HG02642 (cell line): ENCODE results near the gene NTM.

Experiments used
- ATAC-seq: cut with Tn5 transposase; IDR thresholded peaks from one replicate; pipeline ENCODE4 v1.9.1; 2021; ENCODE audit warnings: mild to moderate bottlenecking; ENCODE audit not compliant: unreplicated experiment, poor library complexity

NTM gene

DNA sequence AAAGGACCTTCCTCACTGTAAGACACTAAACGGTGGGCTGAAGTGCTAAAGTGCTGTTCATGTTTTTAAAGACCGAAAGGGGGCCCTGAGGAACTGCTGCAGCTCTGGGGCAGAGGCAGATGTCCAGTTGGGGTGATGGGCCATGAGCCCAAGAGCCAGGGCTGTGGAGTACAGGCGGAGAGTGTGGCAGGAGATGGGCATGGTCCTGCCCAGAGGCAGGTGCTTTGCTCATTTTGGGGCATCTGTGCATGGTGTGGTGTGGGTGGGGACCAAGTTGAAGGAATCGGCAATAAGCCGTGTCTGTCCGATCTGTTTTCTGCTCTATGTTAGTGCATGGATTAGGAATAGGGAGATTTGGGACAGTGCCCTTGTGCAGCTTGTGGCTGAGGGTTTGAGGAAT lies 258.3 kb downstream of the NTM start:
- no peak for ATAC-seq

DNA sequence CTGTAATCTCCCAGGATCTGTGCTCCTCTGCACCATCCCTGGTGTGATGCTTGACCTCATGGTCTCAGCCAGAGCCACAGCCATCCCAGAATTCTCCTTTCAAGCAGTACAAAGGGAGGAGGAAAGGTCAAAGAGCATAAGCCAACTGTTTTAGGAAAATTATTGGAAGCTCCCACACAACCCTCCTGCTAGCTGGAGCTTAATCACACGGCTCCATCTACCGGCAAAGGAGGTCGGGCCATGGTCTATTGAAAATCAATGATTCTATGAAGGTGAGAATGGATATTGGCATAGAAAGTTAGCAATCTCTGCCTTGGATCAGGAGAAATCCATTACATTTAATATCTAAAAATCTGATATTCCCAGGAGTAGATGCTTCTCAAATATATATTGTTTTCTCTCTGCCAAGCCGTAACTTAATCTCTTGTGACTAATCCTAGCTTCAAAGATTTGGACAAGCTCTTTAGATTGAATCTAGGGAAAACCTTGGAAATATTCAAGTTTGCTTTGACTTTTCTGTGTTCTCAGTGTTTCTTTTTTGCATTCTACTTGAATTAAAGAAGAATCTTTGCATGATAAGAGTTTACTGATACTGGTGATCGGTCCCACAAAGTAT lies 259.6 kb downstream of the NTM start:
- ATAC-seq: no peak

DNA sequence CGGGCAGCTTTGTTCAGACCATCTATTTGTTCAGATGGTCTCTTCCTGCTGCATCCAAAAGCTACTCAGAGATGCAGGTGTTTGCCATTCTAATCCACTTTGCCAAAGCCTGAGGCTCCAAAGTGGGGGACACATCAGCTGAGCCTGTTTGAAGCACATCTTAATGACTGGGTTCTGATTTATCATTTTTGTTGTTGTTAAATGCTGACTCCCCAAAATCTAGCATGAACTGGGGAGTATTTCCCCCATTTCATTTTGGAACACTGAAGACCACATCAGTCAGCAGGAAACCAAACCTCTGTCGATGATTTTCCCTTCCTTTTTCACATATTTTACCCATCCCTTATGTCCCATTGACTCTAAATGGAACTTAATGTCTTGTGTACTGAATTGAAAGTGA lies 262.6 kb downstream of the NTM start:
- ATAC-seq: no peak

DNA sequence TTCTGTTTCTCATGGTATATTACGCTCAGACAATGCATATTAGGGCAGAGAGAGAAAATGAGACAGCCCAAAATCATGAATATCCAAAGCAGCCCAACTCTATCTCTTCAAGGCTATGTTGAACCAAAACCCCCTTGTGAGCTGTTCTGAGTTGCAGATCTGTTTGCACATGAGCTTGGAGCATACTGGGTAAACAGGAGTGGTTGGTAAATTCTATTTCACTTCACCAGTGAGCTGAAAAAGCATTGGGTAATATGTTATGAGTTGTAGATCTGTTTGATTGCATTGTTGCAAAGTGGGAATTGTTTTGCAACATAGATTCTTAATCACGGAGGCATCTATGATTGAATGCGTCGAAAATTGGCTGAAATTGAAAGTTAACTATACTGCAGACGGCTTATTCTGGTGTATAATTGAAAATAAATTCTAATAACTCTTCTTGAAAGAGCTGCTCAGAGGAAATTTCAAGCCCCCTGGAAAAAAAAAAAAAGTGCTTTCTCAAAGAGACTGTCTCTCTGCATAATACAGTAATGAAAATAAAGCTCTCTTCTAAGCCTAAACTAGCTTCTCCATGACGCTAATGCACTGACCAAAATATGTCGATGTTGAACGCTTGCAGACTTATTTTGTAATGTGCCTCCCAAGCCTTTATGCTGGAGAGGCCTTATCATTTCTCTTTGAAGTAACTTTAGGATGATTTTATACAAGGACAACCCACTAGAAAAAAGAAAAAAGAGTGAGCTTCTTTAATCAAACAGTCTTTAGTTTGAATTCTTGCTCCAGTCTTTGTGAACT lies 263.7 kb downstream of the NTM start:
- ATAC-seq: no peak

DNA sequence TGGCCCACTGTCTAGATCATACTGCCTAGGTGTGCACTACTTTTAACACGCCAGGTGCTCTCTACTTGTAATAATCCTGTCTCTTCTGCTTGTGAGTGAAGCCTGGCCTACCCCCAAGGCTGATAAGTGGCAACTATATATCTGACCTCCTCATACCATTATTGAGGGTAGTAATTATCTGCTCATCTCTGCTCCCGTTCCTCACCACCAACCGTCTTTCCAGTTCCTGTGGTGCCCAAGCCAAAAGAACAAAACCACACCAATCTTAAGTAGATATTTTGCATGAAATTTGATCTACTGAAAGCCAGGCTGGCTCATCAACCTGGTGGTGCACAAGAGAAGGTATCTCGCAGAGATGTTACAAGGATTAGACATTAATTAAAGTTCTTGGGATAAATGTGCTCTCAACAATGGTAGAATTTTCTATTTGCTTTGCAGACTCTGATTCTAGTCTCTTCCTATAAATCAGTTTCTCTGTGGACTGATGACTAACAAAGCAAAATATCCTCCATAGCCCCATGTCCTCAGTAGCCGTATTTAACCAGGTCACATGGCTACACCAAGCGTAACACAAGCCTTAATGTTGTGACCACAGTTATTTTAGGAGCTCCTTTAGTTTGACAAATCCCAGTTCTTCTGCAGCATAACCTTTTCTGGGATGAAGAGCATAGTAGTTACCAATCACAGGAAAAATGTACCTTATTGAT lies 267.2 kb downstream of the NTM start:
- ATAC-seq: no peak

DNA sequence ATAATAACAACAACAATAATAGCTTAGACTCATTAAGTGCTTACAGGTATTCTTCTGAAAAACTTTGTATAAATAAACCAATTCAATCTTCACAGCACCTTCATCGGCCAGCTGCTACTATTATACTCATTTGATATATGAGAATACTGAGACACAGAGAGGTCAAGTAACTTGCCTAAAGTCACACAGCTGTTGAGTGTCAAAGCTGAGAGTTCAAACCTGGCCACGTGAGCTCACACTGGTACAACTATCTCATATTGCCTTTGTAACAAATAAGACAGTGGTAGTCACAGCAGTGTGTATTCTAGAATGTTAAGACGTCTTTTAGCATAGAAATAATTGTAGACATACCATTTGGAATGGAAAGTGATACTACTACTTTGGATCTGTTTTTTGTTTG lies 268.5 kb downstream of the NTM start:
- ATAC-seq: no peak

DNA sequence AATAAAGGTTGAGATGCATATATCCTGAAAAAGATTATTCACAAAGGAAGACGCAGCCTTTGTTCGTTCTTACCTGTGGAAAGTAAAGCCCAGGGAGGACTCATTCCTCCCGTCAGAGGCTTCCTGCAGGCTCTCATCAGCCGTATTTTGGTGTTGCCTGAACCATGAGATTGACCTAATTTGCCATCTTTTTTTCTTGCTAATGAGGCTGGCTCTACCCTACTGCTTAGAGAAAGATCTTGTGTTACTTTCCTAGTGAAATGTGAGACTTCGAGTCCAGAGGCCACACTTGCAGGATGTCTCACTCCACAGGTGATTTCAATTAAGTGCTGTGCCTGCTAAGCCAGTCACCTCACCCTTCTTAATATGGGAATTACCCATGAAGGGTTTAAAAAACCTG lies 269.9 kb downstream of the NTM start:
- ATAC-seq: no peak

DNA sequence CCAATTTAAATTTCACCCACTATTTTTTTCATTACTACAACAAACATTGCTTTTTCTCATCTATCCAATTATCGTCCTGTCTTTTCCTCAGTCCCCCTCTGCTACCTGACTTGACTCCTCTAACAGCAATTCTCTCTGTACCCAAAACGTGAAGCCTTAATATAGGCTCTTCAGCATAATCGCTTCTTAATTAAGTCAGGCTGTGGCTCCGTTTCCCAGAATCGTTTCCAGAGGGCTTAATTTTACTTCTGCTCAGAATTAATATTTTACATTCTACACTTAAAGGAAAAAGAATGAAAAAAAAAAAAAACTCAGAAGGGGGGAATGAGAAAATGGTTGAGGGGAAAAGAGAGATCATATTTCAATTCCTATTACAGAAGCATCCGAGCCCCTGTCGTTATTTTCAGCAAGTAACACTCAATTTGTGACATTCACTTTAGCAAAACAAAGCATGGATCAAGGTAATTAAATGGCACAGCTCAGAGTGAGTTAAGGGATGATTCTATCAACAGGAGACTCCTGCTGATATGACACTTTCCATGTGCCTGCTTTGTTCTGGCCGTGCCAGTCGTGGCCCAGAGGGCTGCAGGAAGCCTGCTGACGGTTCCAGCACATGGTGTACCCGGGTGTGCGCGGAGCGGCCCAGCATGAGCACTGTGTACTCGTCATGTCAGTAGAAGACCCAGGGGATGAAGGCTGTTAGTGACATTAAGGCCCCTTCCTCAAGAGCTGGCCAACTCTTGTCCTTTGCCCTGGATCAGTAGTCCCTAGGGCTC lies 272.5 kb downstream of the NTM start:
- ATAC-seq: no peak

DNA sequence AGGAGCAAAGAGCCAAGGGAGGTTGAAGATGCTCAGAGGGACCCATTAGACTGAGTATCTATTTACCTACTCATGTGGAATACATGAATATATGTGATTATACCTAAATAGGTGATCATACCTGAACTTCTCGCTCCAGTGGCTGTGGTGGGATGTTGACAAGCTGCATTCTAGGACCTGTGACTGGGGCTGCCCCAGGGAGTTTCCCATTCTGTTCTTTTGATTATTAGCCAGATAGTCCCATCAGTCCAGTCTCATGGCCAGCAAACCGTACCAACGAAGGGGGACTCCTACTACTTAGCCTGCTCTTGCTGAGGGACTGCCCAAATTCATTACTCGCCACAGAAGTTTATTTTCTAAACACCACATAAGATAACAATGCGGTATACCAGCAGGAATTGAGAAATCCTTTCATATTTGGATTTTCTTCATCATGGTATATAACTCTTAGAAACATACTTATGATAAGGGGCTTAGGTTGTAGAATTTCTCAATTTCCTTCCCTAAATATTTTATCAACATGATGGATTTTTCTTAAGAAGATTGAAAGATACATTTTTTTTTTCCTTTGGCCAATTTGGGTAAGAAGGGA lies 273.9 kb downstream of the NTM start:
- no peak for ATAC-seq

DNA sequence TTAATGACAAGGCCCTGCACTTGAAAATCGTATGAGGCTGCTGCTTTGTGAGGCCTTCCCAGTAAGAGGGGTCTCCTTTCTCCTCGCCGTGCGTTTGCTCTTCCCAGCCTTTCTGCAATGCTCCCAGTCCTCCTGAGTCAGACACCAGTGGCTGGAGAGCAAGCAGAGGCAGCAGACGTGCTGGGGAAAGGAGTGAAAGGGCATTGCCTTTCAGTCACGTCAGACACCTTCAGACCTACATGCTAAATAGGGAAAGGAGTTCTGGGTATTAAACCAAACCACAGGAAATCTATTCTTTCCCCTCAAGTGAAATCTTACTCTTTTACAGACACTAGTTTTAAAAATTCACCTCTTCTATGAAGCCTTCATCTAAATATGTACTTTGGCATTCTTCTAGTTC lies 274.8 kb downstream of the NTM start:
- ATAC-seq: no peak

DNA sequence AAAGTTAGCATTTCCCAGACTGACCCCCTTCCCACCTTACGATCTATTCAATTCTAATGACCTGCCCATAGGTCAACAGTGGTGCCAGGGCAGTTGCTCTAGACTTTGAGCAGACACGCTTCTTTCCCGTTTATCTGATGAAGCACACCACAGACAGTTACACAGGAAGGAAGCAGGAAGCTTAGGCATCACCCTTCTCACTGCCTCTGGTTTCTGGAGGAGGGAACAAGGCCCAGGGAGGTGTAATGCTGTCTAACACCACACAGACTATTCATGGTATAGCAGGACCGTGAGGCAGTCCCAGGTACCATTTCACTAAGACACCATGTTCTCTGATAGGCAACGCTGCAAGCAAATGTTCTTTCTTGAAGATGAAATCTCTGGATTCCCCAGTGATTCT lies 279.4 kb downstream of the NTM start:
- no peak for ATAC-seq

DNA sequence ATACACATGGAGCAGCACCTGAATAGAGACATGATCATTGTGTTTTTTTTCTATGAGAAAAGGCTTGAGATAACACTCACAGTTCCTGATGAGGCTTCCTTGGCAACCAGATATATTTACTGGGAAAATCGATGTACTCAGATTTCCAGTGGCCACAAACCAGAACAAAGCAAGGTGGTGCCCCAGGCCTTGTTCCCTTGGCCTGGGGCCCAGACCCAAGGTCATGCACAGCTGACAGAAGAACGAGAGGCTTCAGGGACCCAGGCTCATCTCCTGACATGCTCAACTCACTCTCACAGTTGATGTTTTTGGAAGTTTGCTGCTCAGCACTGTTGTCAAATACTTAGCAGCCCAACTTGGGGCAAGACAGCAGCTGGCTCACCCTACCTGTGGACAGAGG lies 281.8 kb downstream of the NTM start:
- no peak for ATAC-seq

DNA sequence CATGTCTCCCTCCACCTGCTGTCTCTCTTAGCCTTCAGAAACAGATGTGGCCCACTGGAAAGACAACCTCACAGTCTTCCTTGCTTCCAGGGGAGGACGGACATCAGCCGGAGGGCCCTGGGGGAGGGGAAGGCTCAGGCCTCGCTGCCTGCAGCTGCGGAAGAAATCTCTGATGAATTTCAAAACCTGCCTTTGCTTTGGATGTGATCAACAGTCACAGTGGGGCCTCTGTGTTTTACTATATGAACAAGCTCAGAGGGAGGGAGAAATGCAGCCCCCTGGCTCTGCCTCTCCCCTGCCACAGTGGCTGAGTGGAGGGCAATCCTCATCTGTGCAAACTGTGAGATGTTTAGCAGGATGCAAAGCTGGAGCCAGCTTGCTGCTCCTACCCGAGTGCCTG lies 282.8 kb downstream of the NTM start:
- ATAC-seq: no peak

DNA sequence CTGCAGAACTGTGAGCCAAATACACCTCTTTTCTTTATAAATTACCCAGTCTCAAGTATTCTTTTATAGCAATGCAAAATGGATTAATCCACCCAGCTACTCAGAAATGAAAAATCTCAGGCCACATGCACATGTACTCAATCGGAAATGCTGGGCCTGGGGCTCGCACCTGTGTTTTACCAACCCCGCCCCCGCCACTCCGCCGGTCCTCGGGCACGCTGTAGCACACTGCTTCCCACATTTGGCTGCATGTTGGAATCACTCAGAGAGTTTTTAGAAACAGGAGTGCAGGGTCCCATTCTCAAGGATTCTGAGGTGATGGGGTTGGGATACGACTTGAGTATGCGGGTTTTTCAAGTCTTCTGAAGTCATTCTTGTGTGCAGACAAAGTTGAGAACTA lies 284.4 kb downstream of the NTM start:
- ATAC-seq: no peak

DNA sequence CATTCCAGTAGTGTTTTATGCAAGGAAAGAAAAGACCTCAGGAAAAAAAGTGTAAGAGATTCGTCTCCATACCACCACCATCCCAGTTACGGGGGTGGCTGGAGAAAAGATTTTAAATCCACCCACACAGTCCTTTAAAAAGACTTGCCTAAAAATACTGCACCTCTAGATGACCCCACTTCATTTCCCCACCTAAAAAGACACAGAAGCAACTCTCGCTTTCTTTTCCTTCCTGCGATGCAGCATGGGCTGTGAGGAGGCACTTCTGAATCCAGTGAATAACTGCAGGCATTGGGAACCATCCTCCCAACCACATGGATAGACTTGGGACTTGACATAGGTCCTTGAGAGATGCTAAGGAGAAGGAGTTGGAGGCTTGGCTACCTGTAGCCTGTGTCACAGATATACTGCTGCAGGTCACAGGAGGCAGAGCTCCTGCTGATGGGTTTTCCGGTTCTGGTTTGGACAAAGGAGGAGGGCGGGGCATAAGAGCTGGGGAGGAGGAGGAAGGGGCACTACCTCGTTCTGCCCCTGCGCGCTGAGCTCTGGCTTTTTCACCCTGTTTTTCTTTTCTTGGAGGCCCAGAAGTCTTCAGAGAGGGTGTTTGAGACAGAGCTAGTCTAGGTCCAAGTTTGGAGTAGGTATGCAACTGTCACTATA lies 285.9 kb downstream of the NTM start:
- no peak for ATAC-seq

DNA sequence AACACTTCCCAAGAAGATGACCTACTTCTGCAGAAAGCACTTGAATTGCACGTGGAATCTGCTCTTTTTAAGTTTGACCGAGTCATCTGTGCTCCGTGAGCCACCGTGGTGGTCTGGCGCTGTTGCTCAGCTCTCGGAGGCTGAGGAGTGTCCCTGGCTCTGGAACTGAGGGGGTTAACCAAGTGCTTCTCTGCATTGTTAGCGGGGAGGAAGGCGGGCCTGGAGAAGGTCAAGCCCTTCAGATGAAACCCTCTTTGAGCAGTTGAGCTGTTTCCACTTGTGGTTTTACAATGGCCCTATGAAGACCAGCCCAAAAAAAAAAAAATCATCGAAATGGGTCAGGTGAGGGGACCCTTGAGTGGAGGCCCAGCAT lies 286.4 kb downstream of the NTM start:
- ATAC-seq: no peak

DNA sequence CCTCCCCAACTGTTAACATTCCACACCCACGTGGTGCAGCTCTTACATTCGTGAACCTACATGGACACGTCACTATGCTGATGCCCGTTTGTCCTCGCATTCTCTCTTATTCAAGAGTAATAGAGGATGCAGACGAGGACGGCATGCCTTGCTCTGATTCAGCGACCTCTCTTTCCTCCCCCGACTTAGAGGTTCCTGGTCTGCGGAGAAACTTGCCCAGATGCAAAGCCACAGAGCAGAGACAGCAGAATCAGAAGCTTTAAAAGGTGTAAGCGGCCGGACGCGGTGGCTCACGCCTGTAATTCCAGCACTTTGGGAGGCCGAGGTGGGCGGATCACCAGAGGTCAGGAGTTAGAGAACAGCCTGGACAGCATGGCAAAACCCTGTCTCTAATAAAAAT lies 288.0 kb downstream of the NTM start:
- ATAC-seq: no peak

DNA sequence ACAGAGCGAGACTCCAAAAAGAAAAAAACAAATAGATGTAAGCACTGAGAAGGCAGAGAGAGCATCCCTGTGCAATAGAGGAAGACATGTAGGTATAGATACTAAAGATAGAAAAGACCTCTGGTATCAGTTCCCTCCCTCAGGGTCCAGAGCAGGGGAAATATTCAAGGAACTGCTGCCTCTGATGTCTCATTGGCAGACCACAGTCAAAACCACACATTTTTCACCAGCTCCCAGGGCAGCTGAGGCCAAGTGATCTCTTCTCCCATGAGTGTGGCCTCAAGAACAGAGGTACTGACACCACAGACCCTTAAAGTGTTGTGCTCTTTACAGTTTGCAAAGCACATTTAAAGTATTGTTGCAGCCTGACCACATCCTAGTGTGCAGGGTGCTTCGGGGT lies 288.5 kb downstream of the NTM start:
- ATAC-seq: no peak

DNA sequence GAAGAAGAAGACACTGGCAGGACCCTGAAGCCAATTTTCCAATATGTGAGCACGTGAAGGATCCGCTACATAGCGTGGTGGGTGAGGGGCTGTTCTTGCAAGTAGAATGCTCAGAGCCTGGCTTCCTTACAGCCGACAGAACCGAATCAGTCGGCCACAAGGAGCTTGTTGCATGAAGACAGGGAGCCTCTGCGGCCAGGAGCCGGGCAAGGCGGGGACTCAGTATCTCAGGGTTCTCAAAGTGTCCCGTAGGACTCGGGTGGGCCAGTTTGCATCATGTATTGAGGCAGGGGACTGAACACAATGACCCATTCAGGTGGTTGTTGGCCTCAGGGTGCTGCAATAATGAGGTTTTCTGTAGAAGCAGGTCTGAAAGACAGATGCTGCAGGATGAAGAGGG lies 289.5 kb downstream of the NTM start:
- no peak for ATAC-seq

DNA sequence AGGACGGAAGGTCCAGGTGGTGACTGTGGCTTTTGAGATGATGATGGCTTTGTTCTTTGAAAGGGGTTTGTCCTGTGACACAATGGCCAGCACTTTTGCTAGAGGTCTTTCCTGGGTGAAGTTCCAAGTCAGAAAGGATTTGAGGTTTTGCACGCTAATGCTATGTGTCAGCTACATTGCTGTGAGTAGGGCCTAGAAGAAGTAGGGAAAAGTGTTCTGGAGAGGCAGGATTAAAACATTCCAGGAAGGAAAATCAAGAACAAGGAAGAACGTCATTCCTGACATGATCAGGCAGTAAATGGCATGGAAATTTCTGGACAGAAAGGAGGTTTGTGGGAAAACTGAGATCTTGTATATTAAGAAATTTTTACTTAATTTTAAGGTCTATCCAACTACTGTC lies 290.7 kb downstream of the NTM start:
- no peak for ATAC-seq
